Mucosa of rectum (tissue), 2 donors: Measurements from ENCODE around the gene FAM72B.
"Not testable (repeated sequence)": the region's sequence is repeated elsewhere in the genome, so short reads cannot be mapped to it uniquely, and the experiment has no call there.

ENCODE experiments used
- H3K27ac ChIP-seq, 2 donors: one replicate each; pipeline ENCODE4 v1.7.0; 2013; ENCODE audit warnings: inconsistent platforms in 2 of 2, low read depth in 2 of 2, low read length in 2 of 2
- H3K27me3 ChIP-seq, 2 donors: one replicate each; pipeline ENCODE4 v1.7.0; 2013; ENCODE audit warnings: low read length in 2 of 2; ENCODE audit not compliant: control insufficient read depth in 2 of 2, insufficient read depth in 2 of 2
- H3K36me3 ChIP-seq, 2 donors: one replicate each; pipeline ENCODE4 v1.7.0; 2013; ENCODE audit warnings: low read length in 2 of 2; ENCODE audit not compliant: control insufficient read depth in 2 of 2, insufficient read depth in 2 of 2
- H3K4me1 ChIP-seq, 2 donors: one replicate each; pipeline ENCODE4 v1.7.0; 2013; ENCODE audit warnings: low read length in 2 of 2, mild to moderate bottlenecking in 1 of 2; ENCODE audit not compliant: control insufficient read depth in 2 of 2, insufficient read depth in 2 of 2
- H3K4me3 ChIP-seq, 2 donors: one replicate each; pipeline ENCODE4 v1.7.0; 2013; ENCODE audit warnings: low read length in 2 of 2
- H3K9ac ChIP-seq, 2 donors: one replicate each; pipeline ENCODE4 v1.7.0; 2013; ENCODE audit warnings: low read length in 2 of 2, low read depth in 1 of 2, mild to moderate bottlenecking in 1 of 2
- H3K9me3 ChIP-seq, 2 donors: one replicate each; pipeline ENCODE4 v1.7.0; 2013; ENCODE audit warnings: low read length in 2 of 2; ENCODE audit not compliant: control insufficient read depth in 2 of 2
- donor health status: healthy.
- donor health status: Normal muscosa, but diverticular disease.

FAM72B gene

DNA sequence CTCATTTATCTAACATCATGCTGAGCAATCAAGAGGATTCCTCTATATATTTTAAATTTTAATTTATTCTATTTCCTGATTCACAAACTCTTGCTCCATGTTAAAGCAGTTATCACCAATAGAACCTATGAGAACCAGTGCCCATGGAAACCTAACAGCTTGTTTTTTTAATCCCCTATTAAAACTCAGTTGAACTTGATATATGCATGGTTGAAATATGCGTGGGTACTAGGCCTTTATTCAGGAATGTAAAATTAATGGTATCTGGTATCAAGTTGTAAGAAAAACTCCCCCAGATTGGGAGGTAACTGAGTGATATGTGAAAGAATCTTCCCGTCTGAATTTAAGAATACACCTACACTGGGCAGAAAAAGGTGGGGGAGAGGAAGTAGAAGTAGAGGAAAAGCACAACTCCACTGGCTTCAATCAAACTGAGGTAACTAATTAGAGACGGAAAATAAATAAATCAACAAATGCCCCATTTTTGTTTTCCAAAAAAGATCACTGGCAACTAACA is 15.9 kb downstream of the FAM72B start:
- not testable (repeated sequence) for H3K9me3 ChIP-seq, H3K27ac ChIP-seq, H3K9ac ChIP-seq, H3K27me3 ChIP-seq, H3K4me3 ChIP-seq, H3K36me3 ChIP-seq, H3K4me1 ChIP-seq

DNA sequence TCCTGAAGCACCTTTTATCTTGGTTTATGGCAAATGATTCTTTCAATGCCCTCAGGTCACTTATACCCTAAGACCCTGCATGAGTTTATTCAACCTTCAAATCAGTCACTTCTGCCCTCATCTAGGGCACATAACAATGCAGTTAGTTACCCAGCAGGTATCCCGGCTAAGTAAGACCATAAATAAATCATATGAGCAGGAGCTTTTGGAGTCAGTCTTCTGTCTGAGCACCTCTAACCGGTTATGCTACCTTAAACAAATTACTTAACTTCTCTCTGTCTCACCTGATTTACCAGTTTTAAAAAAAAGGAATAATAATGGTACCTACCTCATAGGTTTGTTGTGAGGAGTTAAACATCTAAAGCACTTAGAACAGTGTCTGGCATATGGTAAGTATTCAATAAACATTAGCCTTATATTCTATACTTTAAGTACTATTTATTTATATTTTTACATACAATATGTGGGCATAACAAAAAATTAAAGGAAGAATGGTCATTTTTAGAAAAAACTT is 16.9 kb downstream of the FAM72B start:
- not testable (repeated sequence) for H3K27ac ChIP-seq, H3K9ac ChIP-seq, H3K36me3 ChIP-seq, H3K4me3 ChIP-seq, H3K27me3 ChIP-seq, H3K4me1 ChIP-seq, H3K9me3 ChIP-seq

GRCh38 chr1:121165296-121165695 is 18.8 kb downstream of the FAM72B start:
- not testable (repeated sequence) for H3K4me1 ChIP-seq, H3K4me3 ChIP-seq, H3K9me3 ChIP-seq, H3K9ac ChIP-seq, H3K27me3 ChIP-seq, H3K36me3 ChIP-seq, H3K27ac ChIP-seq

DNA sequence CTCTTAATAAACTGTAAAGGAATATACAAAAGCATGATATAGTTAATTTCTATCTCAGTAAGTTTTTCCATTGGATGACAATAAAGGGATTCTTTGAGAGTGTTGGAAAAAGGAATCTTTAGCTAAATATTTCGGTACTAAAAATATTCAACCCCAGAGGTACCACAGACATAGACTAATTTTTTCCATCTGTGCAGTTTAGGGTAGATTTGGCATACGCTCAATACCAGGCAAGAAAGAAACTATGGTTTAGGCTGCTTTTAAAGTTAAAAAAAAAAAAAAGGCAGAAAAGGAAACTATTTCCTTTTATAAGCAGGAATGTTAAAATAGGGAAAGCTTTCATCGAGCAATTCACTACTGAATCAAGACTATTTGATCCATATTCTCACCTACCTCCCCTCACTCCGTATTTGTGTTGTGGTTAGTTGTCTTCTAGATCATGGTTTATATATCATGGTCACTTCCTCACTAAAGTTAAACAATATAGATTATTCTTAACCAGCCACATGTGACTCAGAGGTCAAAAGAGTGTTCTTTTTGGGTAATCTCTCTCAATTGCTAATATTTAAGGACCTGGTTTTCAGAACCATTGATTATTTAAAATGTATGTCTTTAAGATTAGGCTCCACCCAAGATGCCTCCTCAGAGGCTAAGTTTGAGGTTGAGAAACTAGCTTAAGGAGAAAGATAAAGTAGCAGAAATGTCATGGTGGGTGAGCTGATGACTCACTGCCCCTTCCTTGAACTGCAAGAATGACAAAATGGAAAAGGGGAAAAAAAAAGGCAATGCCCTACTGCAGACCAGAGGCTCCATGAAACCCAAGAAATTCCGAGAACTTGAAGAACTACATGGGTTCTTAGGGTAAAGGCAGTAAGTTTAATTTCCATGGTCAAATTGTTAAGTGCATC is 20.0 kb downstream of the FAM72B start:
- not testable (repeated sequence) for H3K9me3 ChIP-seq, H3K4me3 ChIP-seq, H3K27me3 ChIP-seq, H3K9ac ChIP-seq, H3K4me1 ChIP-seq, H3K27ac ChIP-seq, H3K36me3 ChIP-seq

GRCh38 chr1:121161199-121161901 is 22.8 kb downstream of the FAM72B start:
- H3K36me3 ChIP-seq, H3K27me3 ChIP-seq, H3K9me3 ChIP-seq, H3K9ac ChIP-seq, H3K4me1 ChIP-seq, H3K4me3 ChIP-seq, H3K27ac ChIP-seq: not testable (repeated sequence)

- H3K4me1 ChIP-seq, H3K4me3 ChIP-seq, H3K36me3 ChIP-seq, H3K9me3 ChIP-seq, H3K9ac ChIP-seq, H3K27me3 ChIP-seq, H3K27ac ChIP-seq: not testable (repeated sequence)
These were observed 24.0 kb downstream of the FAM72B start for GRCh38 chr1:121160118-121160517.

- not testable (repeated sequence) for H3K9me3 ChIP-seq, H3K27me3 ChIP-seq, H3K4me1 ChIP-seq, H3K36me3 ChIP-seq, H3K27ac ChIP-seq, H3K4me3 ChIP-seq, H3K9ac ChIP-seq
These were observed 26.5 kb downstream of the FAM72B start for GRCh38 chr1:121157609-121158008.

DNA sequence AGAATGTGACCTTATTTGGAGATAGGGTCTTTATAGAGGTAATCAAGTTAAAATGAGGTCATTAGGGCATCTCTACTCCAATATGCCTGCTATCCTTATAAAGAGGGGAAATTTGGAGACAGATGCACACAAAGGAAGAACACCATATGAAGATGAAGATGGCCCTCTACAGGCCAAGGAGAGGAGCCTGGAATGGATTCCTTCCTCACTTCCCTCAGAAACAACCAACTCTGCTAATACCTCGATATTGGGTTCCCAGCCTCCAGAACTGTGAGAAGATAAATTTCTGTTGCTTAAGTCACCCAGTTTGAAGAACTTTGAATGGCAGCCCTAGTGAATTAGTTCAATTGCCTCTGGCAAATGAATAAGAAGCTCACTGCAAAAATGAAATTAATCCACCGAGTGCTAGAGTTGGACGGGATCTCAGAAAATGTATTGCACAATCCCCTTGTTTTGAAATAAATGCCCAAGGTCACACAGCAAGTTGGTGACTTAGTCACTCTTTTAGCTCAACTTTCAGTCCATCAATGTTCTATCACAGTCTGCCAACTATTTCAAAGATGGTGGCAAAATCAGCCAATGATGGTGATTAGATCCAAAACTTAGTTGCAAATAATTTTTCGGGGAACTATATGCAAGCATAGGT is 27.1 kb downstream of the FAM72B start:
- H3K36me3 ChIP-seq, H3K4me3 ChIP-seq, H3K27ac ChIP-seq, H3K4me1 ChIP-seq, H3K9ac ChIP-seq, H3K9me3 ChIP-seq, H3K27me3 ChIP-seq: not testable (repeated sequence)

DNA sequence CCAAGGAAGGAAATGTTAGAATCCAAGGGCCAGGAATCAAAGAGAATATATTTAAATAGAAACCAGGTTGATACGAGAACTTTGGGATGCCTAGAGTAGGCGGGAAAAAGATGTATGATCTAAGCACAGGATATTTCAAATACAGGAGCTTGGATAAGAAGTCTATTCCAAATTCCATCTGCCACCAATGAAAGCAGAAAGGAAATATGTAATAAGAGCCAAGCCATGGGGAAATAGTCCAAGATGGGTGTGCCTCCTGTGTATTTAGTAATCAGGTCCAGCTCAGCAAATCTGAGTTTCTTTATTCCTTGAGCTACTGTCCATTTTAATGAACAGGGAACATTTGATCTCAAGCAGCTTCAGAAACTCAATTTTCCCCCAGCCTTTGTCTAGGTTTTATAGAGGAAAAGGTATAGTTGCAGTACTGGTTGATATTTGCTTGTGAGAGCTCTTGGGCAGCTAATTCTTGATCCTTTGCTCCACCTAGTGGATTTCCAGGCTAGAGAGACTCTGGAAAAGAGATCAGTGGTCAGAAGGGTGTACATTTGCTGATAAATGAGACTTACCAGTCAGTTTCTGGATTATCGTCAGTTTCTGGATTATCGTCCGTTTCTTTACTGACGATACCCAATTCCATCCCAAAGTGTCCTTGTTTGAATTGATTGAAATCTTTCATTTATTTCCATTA is 28.3 kb downstream of the FAM72B start:
- H3K4me3 ChIP-seq, H3K4me1 ChIP-seq, H3K27me3 ChIP-seq, H3K9ac ChIP-seq, H3K27ac ChIP-seq, H3K9me3 ChIP-seq, H3K36me3 ChIP-seq: not testable (repeated sequence)

GRCh38 chr1:121154811-121155210 is 29.3 kb downstream of the FAM72B start:
- not testable (repeated sequence) for H3K4me1 ChIP-seq, H3K27me3 ChIP-seq, H3K9ac ChIP-seq, H3K36me3 ChIP-seq, H3K4me3 ChIP-seq, H3K27ac ChIP-seq, H3K9me3 ChIP-seq
